Natural killer cell (primary cell): Measurements from ENCODE around the gene ITGA7. TPM values are rescaled to one million over a fixed set of nuclear protein-coding genes. Genes with fewer than 3 reads are reported as not detected.

Experiments
- total RNA-seq, 4 donors: library from RNA; stranded (reverse); fragments of 120-200 nt in 1 of 4; gene quantifications; one replicate each; pipeline versions ENCODE4 v1.2.3 to v1.2.4, GENCODE V29; 2013 to 2022

Gene ITGA7
- total RNA-seq, 3 donors from 2014 or later (not counting 1 experiment from before 2014, with no cell fraction given), result 2.8 to 4.6 (median 4.3) TPM

Other genes starting within 250 kb of the ITGA7 start
- gene OR6C70, start 237.8 kb downstream of the ITGA7 start, total RNA-seq, result not detected
- not detected for gene OR6C68, start 215.5 kb downstream of the ITGA7 start, total RNA-seq
- gene OR6C4, start 158.3 kb downstream of the ITGA7 start, total RNA-seq, result not detected
- under 1 TPM; 0.23 to 0.55 (median 0.33) TPM for gene OR2AP1, start 135.4 kb downstream of the ITGA7 start, total RNA-seq
- not detected for gene OR10P1, start 71.0 kb downstream of the ITGA7 start, total RNA-seq
- 10 to 100 TPM; 75.8 to 83.7 (median 81.0) TPM for gene BLOC1S1, start 8.1 kb upstream of the ITGA7 start, total RNA-seq
- 10 to 100 TPM in 2 of 3 donors, 1 to 10 TPM in 1; 9.6 to 19.0 (median 10.1) TPM for gene RDH5, start 12.5 kb upstream of the ITGA7 start, total RNA-seq
- 100 to 1,000 TPM; 296 to 441 (median 319) TPM for gene CD63, start 21.1 kb upstream of the ITGA7 start, total RNA-seq
- gene GDF11, start 35.2 kb upstream of the ITGA7 start, total RNA-seq, result 10 to 100 TPM in 2 of 3 donors, 1 to 10 TPM in 1; 9.2 to 12.1 (median 10.2) TPM
- gene SARNP, start 109.8 kb upstream of the ITGA7 start, total RNA-seq, result 10 to 100 TPM; 50.5 to 57.0 (median 51.2) TPM
- gene ORMDL2, start 110.1 kb upstream of the ITGA7 start, total RNA-seq, result 10 to 100 TPM; 21.3 to 36.3 (median 23.1) TPM
- 10 to 100 TPM; 27.7 to 37.3 (median 34.4) TPM for gene DNAJC14, start 121.7 kb upstream of the ITGA7 start, total RNA-seq
- under 1 TPM in 2 of 3 donors, not detected in 1; 0.45 to 0.88 TPM for gene MMP19, start 135.0 kb upstream of the ITGA7 start, total RNA-seq
- 10 to 100 TPM; 18.5 to 21.2 (median 19.1) TPM for gene PYM1, start 220.0 kb upstream of the ITGA7 start, total RNA-seq
- gene DGKA, start 223.3 kb upstream of the ITGA7 start, total RNA-seq, result 100 to 1,000 TPM; 137 to 145 (median 142) TPM